Peyer's patch (tissue), 4 donors: ENCODE measurements around the gene CMTM7.

Experiments
- POLR2A ChIP-seq, 2 donors: fragments of 450-650 bp; IDR thresholded peaks; one replicate each; pipeline ENCODE4 v1.5.1; 2017; ENCODE audit warnings: antibody characterized with exemption in 2 of 2, mild to moderate bottlenecking in 2 of 2, moderate library complexity in 2 of 2
- TF ChIP-seq, protein P1 (sequence below), 6 experiments: fragments of 450-650 bp in 4 of 6; fragments of 200-600 bp in 2 of 6; sonication (generic) in 1 of 6; IDR thresholded peaks; one replicate each; pipeline ENCODE4 v1.5.1; 2017 to 2019; ENCODE audit warnings: antibody characterized with exemption in 6 of 6, mild to moderate bottlenecking in 3 of 6, moderate library complexity in 1 of 6

- no peak for TF ChIP-seq POLR2A (IDR thresholded peaks at IDR 0.05)
- TF ChIP-seq, protein P1, sequence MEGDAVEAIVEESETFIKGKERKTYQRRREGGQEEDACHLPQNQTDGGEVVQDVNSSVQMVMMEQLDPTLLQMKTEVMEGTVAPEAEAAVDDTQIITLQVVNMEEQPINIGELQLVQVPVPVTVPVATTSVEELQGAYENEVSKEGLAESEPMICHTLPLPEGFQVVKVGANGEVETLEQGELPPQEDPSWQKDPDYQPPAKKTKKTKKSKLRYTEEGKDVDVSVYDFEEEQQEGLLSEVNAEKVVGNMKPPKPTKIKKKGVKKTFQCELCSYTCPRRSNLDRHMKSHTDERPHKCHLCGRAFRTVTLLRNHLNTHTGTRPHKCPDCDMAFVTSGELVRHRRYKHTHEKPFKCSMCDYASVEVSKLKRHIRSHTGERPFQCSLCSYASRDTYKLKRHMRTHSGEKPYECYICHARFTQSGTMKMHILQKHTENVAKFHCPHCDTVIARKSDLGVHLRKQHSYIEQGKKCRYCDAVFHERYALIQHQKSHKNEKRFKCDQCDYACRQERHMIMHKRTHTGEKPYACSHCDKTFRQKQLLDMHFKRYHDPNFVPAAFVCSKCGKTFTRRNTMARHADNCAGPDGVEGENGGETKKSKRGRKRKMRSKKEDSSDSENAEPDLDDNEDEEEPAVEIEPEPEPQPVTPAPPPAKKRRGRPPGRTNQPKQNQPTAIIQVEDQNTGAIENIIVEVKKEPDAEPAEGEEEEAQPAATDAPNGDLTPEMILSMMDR (IDR thresholded peaks at IDR 0.05), result no peak
These were observed 51.1 kb downstream of the CMTM7 start for GRCh38 chr3:32442766-32443165.
